H1 (cell line): ENCODE measurements around the gene RITA1. TPM values are rescaled to one million over a fixed set of nuclear protein-coding genes. Genes with fewer than 3 reads are reported as not detected.

Experiments used
- CTCF ChIA-PET: fragments of 300-600 bp; sonication (Branson Sonifier 250); formaldehyde crosslinking; loops from one replicate; lab custom pipeline; 2021; ENCODE audit not compliant: partially characterized antibody; lab: Charles Lee
- POLR2A ChIA-PET: fragments of 300-600 bp; sonication (Branson Sonifier 250); formaldehyde crosslinking; loops from one replicate; lab custom pipeline; 2021; ENCODE audit warnings: inconsistent platforms; ENCODE audit not compliant: partially characterized antibody; lab: Charles Lee
- DNase-seq, 2 experiments: peaks; one replicate each; pipeline versions ENCODE4 v3.0.0 to v3.0.0-alpha.2; 2010 to 2022; ENCODE audit warnings: low spot score in 2 of 2, low read depth in 1 of 2, mixed read lengths in 1 of 2
- FAIRE-seq: peaks from 2 replicates; lab custom pipeline; 2011; peaks lifted over from hg19 to GRCh38; lab: Jason Lieb, UNC
- H2AFZ ChIP-seq: 2 replicates; pipeline ENCODE4 v1.8.1; 2012; ENCODE audit warnings: low read length, inconsistent platforms
- H2AK5ac ChIP-seq: 2 replicates; pipeline ENCODE4 v1.6.1; 2013; ENCODE audit warnings: low read depth, low read length
- H2BK120ac ChIP-seq: replicated peaks from 2 replicates; pipeline ENCODE3; 2013; ENCODE audit warnings: low read depth, low read length, inconsistent platforms
- H2BK12ac ChIP-seq: 2 replicates; pipeline ENCODE4 v1.6.1; 2013; ENCODE audit warnings: low read depth, low read length
- H2BK15ac ChIP-seq: 2 replicates; pipeline ENCODE4 v1.6.1; 2013; ENCODE audit warnings: low read length
- H2BK20ac ChIP-seq: 2 replicates; pipeline ENCODE4 v1.6.1; 2013; ENCODE audit warnings: low read length
- H2BK5ac ChIP-seq: 2 replicates; pipeline ENCODE4 v1.6.1; 2013; ENCODE audit warnings: low read depth, low read length
- H3K14ac ChIP-seq: 2 replicates; pipeline ENCODE4 v1.6.1; 2013; ENCODE audit warnings: inconsistent platforms; ENCODE audit not compliant: insufficient read length
- H3K18ac ChIP-seq: 2 replicates; pipeline ENCODE4 v1.6.1; 2013; ENCODE audit warnings: low read length; ENCODE audit errors: extremely low read depth
- H3K23ac ChIP-seq: 2 replicates; pipeline ENCODE4 v1.6.1; 2013; ENCODE audit warnings: inconsistent platforms; ENCODE audit not compliant: insufficient read length
- H3K23me2 ChIP-seq: 2 replicates; pipeline ENCODE4 v1.6.1; 2013; ENCODE audit warnings: low read depth, low read length
- H3K27ac ChIP-seq: 2 replicates; pipeline ENCODE4 v1.6.1; 2011; ENCODE audit warnings: low read depth, low read length, inconsistent platforms
- H3K27me3 ChIP-seq, 4 experiments: replicated peaks in 1 of 4; 1 replicate in 1 of 4; 2 replicates in 3 of 4; pipeline versions ENCODE4 v1.6.1 to v1.8.1; 2011 to 2013; ENCODE audit warnings: low read length in 3 of 4, mild to moderate bottlenecking in 3 of 4, inconsistent platforms in 2 of 4, mixed read lengths in 2 of 4, moderate library complexity in 1 of 4; ENCODE audit not compliant: control insufficient read depth in 3 of 4, insufficient read depth in 3 of 4; ENCODE audit errors: extremely low read depth in 1 of 4
- H3K36me3 ChIP-seq, 4 experiments: 2 replicates each; pipeline versions ENCODE4 v1.6.1 to v1.8.1; 2011 to 2013; ENCODE audit warnings: mild to moderate bottlenecking in 4 of 4, low read length in 3 of 4, moderate library complexity in 2 of 4, control low read depth in 1 of 4, inconsistent platforms in 1 of 4; ENCODE audit not compliant: insufficient read depth in 4 of 4, control insufficient read depth in 2 of 4
- H3K4ac ChIP-seq: replicated peaks from 2 replicates; pipeline ENCODE3; 2013; ENCODE audit warnings: low read length, low read depth, mixed read lengths, inconsistent platforms; ENCODE audit not compliant: insufficient read length
- H3K4me1 ChIP-seq, 4 experiments: replicated peaks in 1 of 4; 1 replicate in 1 of 4; 2 replicates in 3 of 4; pipeline versions ENCODE4 v1.6.1 to v1.8.1; 2011 to 2013; ENCODE audit warnings: low read length in 3 of 4, inconsistent platforms in 2 of 4, mixed read lengths in 1 of 4; ENCODE audit not compliant: insufficient read depth in 4 of 4, control insufficient read depth in 3 of 4
- H3K4me2 ChIP-seq, 2 experiments: 2 replicates each; pipeline versions ENCODE4 v1.6.1 to v1.8.1; 2011 to 2013; ENCODE audit warnings: low read depth in 2 of 2, low read length in 2 of 2, control low read depth in 1 of 2, inconsistent platforms in 1 of 2, mild to moderate bottlenecking in 1 of 2; ENCODE audit not compliant: insufficient read depth in 1 of 2
- H3K4me3 ChIP-seq, 4 experiments: fragments of 200-600, 300-600 bp in 1 of 4; sonication (generic), shearing (Covaris generic), sonication (Bioruptor Twin) in 1 of 4; 2 replicates each; pipeline versions ENCODE4 v1.5.1 to v1.8.1; 2011 to 2016; ENCODE audit warnings: low read length in 4 of 4, low read depth in 3 of 4, control low read depth in 2 of 4, inconsistent platforms in 2 of 4, mild to moderate bottlenecking in 2 of 4, mixed read lengths in 1 of 4, moderate library complexity in 1 of 4; ENCODE audit not compliant: insufficient read depth in 2 of 4; ENCODE audit errors: extremely low read depth in 1 of 4
- H3K56ac ChIP-seq: replicated peaks from 2 replicates; pipeline ENCODE3; 2013; ENCODE audit warnings: low read depth, mild to moderate bottlenecking, mixed read lengths, low read length, inconsistent platforms; ENCODE audit not compliant: insufficient read length
- H3K79me1 ChIP-seq: 2 replicates; pipeline ENCODE4 v1.6.1; 2013; ENCODE audit warnings: low read depth, low read length, control low read depth
- H3K79me2 ChIP-seq, 2 experiments: 2 replicates each; pipeline versions ENCODE4 v1.6.1 to v1.8.1; 2012 to 2013; ENCODE audit warnings: low read length in 2 of 2, mild to moderate bottlenecking in 2 of 2, inconsistent platforms in 1 of 2; ENCODE audit not compliant: insufficient read depth in 2 of 2, control insufficient read depth in 1 of 2
- H3K9ac ChIP-seq, 4 experiments: replicated peaks in 1 of 4; 1 replicate in 1 of 4; 2 replicates in 3 of 4; pipeline versions ENCODE4 v1.6.1 to v1.8.1; 2011 to 2013; ENCODE audit warnings: low read depth in 3 of 4, low read length in 3 of 4, control low read depth in 2 of 4, mild to moderate bottlenecking in 2 of 4, moderate library complexity in 2 of 4, inconsistent platforms in 1 of 4; ENCODE audit errors: extremely low read depth in 1 of 4
- H3K9me3 ChIP-seq, 2 experiments: 2 replicates each; pipeline versions ENCODE4 v1.6.1 to v1.8.1; 2012 to 2013; ENCODE audit warnings: mild to moderate bottlenecking in 2 of 2, moderate library complexity in 2 of 2, control low read depth in 1 of 2, inconsistent platforms in 1 of 2, low read depth in 1 of 2, low read length in 1 of 2, mixed read lengths in 1 of 2; ENCODE audit not compliant: insufficient read depth in 2 of 2
- H4K20me1 ChIP-seq, 2 experiments: replicated peaks in 1 of 2; 2 replicates each; pipeline versions ENCODE3 to v1.8.1; 2011 to 2013; ENCODE audit warnings: inconsistent platforms in 2 of 2, low read length in 2 of 2, mild to moderate bottlenecking in 1 of 2; ENCODE audit not compliant: insufficient read depth in 2 of 2, control insufficient read depth in 1 of 2
- H4K5ac ChIP-seq: 2 replicates; pipeline ENCODE4 v1.6.1; 2013; ENCODE audit warnings: low read length, low read depth, mixed read lengths, inconsistent platforms; ENCODE audit not compliant: insufficient read length
- H4K8ac ChIP-seq: 2 replicates; pipeline ENCODE4 v1.8.0; 2013; ENCODE audit warnings: mild to moderate bottlenecking, moderate library complexity, low read length, inconsistent platforms; ENCODE audit not compliant: insufficient read depth; ENCODE audit errors: extremely low read depth
- H4K91ac ChIP-seq: replicated peaks from 2 replicates; pipeline ENCODE3; 2013; ENCODE audit warnings: low read length, mixed read lengths, inconsistent platforms; ENCODE audit not compliant: insufficient read length
- BACH1 ChIP-seq: IDR thresholded peaks from 2 replicates; pipeline ENCODE4 v1.6.1; 2012; ENCODE audit warnings: low read length, improper control_type of control experiment
- CREB1 ChIP-seq: IDR thresholded peaks from 2 replicates; pipeline ENCODE4 v1.6.1; 2012; ENCODE audit warnings: inconsistent platforms
- E2F6 ChIP-seq: IDR thresholded peaks from 2 replicates; pipeline ENCODE4 v1.6.1; 2012; ENCODE audit warnings: inconsistent platforms
- HDAC2 ChIP-seq, 2 experiments: fragments of 300-600 bp in 1 of 2; sonication (generic) in 1 of 2; IDR thresholded peaks; 2 replicates each; pipeline ENCODE4 v1.6.1; 2011 to 2012; ENCODE audit warnings: low read depth in 2 of 2, low read length in 2 of 2, mild to moderate bottlenecking in 2 of 2, moderate library complexity in 2 of 2, borderline replicate concordance in 1 of 2, inconsistent platforms in 1 of 2
- JUND ChIP-seq: IDR thresholded peaks from 2 replicates; pipeline ENCODE4 v1.6.1; 2011; ENCODE audit warnings: mild to moderate bottlenecking, improper control_type of control experiment, low read length
- KDM4A ChIP-seq: IDR thresholded peaks from one replicate; pipeline ENCODE4 v1.7.1; 2012; ENCODE audit warnings: low read depth, mild to moderate bottlenecking, moderate library complexity, low read length, inconsistent platforms; ENCODE audit not compliant: severe bottlenecking
- NANOG ChIP-seq: IDR thresholded peaks from 2 replicates; pipeline ENCODE4 v1.6.1; 2011; ENCODE audit warnings: low read length, low read depth, mild to moderate bottlenecking, inconsistent platforms; ENCODE audit not compliant: insufficient read depth, poor library complexity, severe bottlenecking
- POLR2AphosphoS5 ChIP-seq: IDR thresholded peaks from 2 replicates; pipeline ENCODE4 v1.6.1; 2011; ENCODE audit warnings: low read depth, low read length
- SIX5 ChIP-seq: IDR thresholded peaks from 2 replicates; pipeline ENCODE4 v1.6.1; 2011; ENCODE audit warnings: mild to moderate bottlenecking, low read depth, low read length
- TAF7 ChIP-seq: optimal IDR thresholded peaks from 2 replicates; pipeline ENCODE3; 2011; ENCODE audit warnings: low read depth, mild to moderate bottlenecking, inconsistent platforms, low read length, moderate library complexity, borderline replicate concordance
- TBP ChIP-seq: IDR thresholded peaks from 2 replicates; pipeline ENCODE4 v1.6.1; 2011; ENCODE audit warnings: low read depth, low read length, improper control_type of control experiment
- WGBS, 2 experiments: shearing (Covaris generic) in 1 of 2; methylation state at CpG; one replicate each; pipeline versions ENCODE4 v1.1.6 to v1.1.7; 2013 to 2015; ENCODE audit warnings: low lambda C conversion rate in 2 of 2, mixed read lengths in 2 of 2, inconsistent platforms in 1 of 2, low coverage in 1 of 2, missing lambda C conversion rate in 1 of 2; ENCODE audit not compliant: insufficient replicate concordance in 2 of 2, insufficient coverage in 1 of 2, insufficient read length in 1 of 2; ENCODE audit errors: extremely low coverage in 1 of 2, missing lambda C conversion rate in 1 of 2; 5-methylcytosine and 5-hydroxymethylcytosine counted together
- polyA plus RNA-seq, 7 experiments: library from polyadenylated mRNA; depleted of rRNA in 3 of 7; stranded (reverse) in 5 of 7; unstranded in 2 of 7; fragments of >200 nt in 5 of 7; fragments of 200-250 nt in 2 of 7; gene quantifications; 1 replicate in 5 of 7; 2 replicates in 1 of 7; 4 replicates in 1 of 7; pipeline versions ENCODE4 v1.2.1 to v1.2.3, GENCODE V29; 2011 to 2013; ENCODE audit warnings: missing spikeins in 2 of 7, mixed read lengths in 2 of 7
- total RNA-seq: library from RNA; stranded (reverse); fragmentation: NEBNext Ultra II Directional; extraction: Animal tissue kit (Norgen Biotek cat#: 25700); gene quantifications from 2 replicates; pipeline ENCODE4 v1.2.1, GENCODE V29; 2021

The RITA1 gene
- total and polyA plus RNA-seq, 2 of the 8 experiments (the other 6 are each of a cell fraction or from before 2014, with no cell fraction given): 24.1 to 25.8 TPM

- Histone ChIP-seq H3K9me3 (no peaks in the 10 kb centered on the region; a peak in 1 of 4 replicates), H2BK12ac (no peak overlapping the region), H3K23ac (no peak overlapping the region), H2BK5ac (0 out of 2 replicates have a peak overlapping the region, but pooled peaks have one; percentile 32), H2BK20ac (no peak overlapping the region), H3K9ac (no peak overlapping the region), H3K79me2 (no peaks in the 10 kb centered on the region), H2BK120ac (no peak overlapping the region), H3K23me2 (no peaks in the 10 kb centered on the region; the same call in 1 of the 2 replicates), H3K27me3 (no peaks in the 10 kb centered on the region; a peak in 1 of 7 replicates), H3K79me1 (no peaks in the 10 kb centered on the region), H2AK5ac (no peak overlapping the region), H3K27ac (0 out of 2 replicates have a peak overlapping the region, but pooled peaks have one; percentile 27), H3K56ac (no peak overlapping the region), H4K8ac (no peak overlapping the region), H2BK15ac (no peak overlapping the region), H3K4me3 (no peak overlapping the region), H3K36me3 (peaks cover 2 to 18% (median 9%) of the 10 kb centered on the region in 4 experiments; a peak in 5 of 8 replicates), H4K20me1 (peaks cover 0 to 2% of the 10 kb centered on the region in 2 experiments), H2AFZ (no peak overlapping the region), H3K18ac (no peak overlapping the region), H3K4me2 (no peak overlapping the region), H3K4me1 (peaks cover 9 to 20% (median 20%) of the 10 kb centered on the region in 4 experiments), H3K4ac (no peak overlapping the region), H4K91ac (no peak overlapping the region), H4K5ac (no peak overlapping the region), H3K14ac (no peak overlapping the region)
- FAIRE-seq (no peak), DNase-seq (no peak)
- WGBS, 2 experiments: 91% methylated on average over 15 of the region's 15 CpGs; no CpG with 5 or more reads in 1 of the 2 experiments
- ChIA-PET POLR2A (interaction anchor here (2.4 kb wide), 1 partner anchor 9 kb away, joined by 15 read pairs; the partner anchor contains the start of gene TPCN1), CTCF (interaction anchor here (0.6 to 2.6 kb wide), 8 partner anchors 9 to 195 kb away, joined by 3 to 7 read pairs (median 3); partner anchors contain the start of gene TPCN1)
- no peak for TF ChIP-seq SIX5
- TF ChIP-seq JUND: no peak
- TF ChIP-seq POLR2AphosphoS5: no peak
- TF ChIP-seq NANOG: no peak
- no peak for TF ChIP-seq KDM4A
- no peak for TF ChIP-seq CREB1
- no peak for TF ChIP-seq TAF7
- TF ChIP-seq HDAC2 (IDR thresholded peaks at IDR 0.05; ENCODE audit: borderline replicate concordance in 1 of 2, low read depth in 2 of 2, low read length in 2 of 2): no peak
- no peak for TF ChIP-seq E2F6
- TF ChIP-seq BACH1: no peak
- no peak for TF ChIP-seq TBP
These were observed 45.1 kb downstream of the RITA1 start for GRCh38 chr12:113230315-113231234.
